NAMALWA (cell line): ENCODE data around the gene PARP2.
A peak's percentile ranks its signal among the peaks of the same experiment; 100 is the strongest.
"Not testable (repeated sequence)": the region's sequence is repeated elsewhere in the genome, so short reads cannot be mapped to it uniquely, and the experiment has no call there.

Experiments used
- DNase-seq: peaks from one replicate; pipeline ENCODE4 v3.0.0-alpha.2; 2015; ENCODE audit warnings: low spot score

Gene PARP2, protein sequence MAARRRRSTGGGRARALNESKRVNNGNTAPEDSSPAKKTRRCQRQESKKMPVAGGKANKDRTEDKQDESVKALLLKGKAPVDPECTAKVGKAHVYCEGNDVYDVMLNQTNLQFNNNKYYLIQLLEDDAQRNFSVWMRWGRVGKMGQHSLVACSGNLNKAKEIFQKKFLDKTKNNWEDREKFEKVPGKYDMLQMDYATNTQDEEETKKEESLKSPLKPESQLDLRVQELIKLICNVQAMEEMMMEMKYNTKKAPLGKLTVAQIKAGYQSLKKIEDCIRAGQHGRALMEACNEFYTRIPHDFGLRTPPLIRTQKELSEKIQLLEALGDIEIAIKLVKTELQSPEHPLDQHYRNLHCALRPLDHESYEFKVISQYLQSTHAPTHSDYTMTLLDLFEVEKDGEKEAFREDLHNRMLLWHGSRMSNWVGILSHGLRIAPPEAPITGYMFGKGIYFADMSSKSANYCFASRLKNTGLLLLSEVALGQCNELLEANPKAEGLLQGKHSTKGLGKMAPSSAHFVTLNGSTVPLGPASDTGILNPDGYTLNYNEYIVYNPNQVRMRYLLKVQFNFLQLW

DNA sequence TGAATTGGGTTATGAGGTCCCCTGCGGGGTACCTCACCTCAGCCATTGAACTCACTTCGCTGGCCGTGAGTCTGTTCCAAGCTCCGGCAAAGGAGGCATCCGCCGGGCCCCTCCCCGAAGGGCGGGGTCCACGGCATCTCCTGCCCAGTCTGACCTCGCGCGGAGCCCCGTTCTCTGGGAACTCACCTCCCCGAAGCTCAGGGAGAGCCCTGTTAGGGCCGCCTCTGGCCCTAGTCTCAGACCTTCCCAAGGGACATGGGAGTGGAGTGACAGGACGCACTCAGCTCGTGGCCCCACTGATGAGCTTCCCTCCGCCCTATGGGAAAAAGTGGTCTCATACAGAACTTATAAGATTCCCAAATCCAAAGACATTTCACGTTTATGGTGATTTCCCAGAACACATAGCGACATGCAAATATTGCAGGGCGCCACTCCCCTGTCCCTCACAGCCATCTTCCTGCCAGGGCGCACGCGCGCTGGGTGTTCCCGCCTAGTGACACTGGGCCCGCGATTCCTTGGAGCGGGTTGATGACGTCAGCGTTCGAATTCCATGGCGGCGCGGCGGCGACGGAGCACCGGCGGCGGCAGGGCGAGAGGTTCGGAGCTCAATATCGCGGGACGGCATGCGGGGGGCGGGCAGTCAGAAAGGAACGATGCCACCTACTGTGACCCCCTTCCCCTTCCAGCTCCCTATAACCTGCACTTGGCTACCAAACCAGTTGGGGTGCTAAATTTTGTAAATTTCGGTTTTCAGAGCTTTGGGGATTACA lies at the start of gene PARP2:
Gene PARP2, plus strand, starts transcription at position 544 of the 770 bp plus-strand sequence. Its CDS starts 7 bp downstream, at position 551.
- DNase-seq: peak; percentile 100

DNA sequence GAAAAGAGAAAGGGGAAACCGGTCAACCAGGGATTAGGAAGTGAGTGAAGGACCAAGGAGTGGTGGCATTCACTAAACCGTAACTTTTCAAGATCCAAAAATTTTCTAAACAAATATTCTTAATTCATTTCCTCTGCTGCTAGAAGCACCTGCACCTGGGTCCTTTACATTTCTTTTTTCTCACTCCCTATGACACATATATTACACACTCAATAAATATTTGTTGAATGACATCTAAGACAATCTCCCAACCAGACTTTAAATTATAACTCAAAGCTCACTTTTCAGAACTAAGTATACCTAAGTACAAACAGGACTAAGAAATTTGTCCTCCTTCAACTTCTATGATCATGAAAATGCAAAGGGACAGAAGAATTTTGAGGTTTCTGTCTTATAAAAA lies 48.8 kb upstream of the PARP2 start:
- no peak for DNase-seq

DNA sequence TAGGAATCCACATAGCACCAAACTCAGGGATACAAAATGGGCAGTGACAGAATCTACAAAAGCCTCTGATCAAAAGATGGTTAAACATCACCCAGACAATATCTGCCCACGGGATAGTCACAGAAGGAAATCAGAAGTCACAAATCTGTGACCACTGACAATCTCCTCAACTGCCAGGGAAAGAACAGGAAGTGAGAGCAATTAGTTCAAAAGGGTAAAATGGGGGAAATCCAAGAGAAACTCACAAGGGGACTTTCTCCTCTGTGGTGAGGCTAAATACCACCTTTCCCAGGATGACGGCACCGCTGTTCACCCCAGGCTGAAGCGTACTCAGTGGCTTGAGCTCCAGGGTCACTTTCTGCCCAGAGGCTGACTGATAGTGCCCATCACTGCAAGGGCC lies 48.4 kb upstream of the PARP2 start:
- DNase-seq: peak; percentile 15

DNA sequence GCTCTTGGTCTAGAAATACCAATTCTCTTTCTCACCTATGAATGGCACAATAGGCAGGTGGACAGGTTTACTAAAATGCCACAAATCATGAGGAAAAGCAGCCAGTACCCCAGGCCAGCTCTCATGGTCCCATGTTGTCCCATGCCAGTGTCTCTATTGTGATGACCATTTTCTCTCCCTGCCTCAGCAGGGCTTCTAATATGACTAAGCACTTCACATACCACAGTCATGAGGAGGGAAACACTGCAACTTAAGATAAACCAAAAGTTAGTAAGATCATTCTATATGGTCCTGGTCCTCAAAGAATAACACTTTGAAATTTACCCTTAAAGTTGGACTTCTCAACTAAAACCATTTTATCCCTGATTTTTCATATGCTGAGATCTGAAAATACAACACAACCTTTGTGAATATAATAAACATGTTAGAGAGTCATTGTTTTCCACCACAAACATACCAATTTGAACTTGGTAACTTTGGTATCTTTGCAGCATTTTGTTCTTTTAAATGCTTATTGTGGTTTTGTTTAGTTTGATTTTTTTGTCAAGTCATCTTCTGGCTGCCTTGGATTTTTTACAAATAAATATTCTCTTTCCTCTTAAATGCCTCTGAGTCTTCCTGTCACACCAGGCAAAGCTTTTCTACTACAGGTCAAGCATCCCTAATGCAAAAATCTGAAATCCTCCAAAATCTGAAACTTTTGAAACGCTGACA lies 41.2 kb upstream of the PARP2 start:
- DNase-seq: no peak

DNA sequence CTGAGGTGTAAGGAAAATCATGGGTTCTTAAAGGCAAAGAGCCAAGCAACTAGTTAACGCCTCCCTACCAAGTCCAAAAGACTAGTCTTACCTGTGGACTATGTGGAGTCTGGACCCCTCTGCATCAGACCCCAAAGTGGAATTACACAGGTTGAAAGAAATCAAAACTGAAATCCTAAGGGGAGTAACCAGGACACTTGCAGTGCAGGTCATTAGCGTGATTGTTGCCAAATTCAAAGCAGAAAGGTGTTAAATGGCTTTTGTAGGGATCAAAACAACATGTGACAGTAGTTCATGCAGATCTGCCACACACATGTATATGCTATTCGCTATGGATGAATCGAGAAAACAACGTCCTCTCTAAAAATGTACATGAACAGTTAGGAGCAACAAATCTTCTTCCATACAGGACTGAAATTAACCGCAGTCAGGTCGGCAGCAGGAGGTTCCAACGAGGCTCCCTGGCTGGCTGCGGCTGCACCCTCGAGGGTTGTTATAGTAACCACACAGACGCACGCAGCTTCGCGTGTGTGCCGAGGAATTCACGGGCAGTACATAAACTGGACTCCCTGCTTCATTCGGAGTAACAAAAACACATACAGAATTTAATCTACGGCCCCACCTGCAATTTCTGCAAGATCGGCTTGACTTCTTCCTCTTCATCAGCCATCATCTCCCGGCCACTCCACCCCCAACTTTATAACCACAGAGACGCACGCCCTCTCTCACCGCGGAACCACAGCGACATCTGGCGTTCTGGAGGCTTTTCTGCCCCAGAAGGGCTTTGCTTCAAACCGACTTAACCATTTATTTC lies 38.0 kb upstream of the PARP2 start, which contains the start of gene TTC5:
Gene TTC5, minus strand, starts transcription at position 687 of the 814 bp plus-strand sequence. Its CDS starts 14 bp downstream, at position 673.
- DNase-seq: peak; percentile 93

DNA sequence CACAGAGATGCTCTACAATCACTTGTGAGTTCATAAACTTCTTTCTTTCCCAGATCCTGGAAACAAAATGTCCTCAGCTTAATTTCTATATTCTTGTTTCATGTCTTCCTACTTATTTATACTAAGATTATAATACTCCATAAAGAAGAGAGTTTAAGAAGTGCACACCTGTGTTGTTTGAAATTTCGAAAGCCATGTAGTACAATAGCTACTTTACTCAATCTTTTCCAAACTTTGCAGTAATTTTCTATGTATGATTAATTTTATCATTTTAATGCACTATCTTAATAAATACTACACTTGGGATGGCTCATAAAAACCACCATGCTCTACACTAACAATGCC lies 37.4 kb upstream of the PARP2 start:
- DNase-seq: no peak

DNA sequence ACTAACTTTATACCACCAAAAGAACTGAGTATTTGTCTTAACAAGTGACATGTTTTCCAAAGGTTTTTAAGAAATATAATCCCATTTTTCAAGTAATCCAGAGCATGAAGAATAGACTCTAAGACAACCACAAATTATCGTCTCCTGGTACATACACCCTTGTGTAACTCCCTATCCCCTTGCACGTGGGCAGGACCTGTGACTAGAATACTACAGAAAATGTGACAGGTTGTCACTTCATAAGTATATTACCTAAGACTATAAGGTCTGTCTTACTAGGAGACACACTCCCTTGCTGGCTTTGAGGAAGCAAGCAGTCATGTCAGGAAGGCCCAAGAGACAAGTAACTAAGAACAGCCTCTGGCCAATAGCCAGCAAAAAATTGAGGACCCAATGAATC lies 29.4 kb upstream of the PARP2 start:
- DNase-seq: no peak

DNA sequence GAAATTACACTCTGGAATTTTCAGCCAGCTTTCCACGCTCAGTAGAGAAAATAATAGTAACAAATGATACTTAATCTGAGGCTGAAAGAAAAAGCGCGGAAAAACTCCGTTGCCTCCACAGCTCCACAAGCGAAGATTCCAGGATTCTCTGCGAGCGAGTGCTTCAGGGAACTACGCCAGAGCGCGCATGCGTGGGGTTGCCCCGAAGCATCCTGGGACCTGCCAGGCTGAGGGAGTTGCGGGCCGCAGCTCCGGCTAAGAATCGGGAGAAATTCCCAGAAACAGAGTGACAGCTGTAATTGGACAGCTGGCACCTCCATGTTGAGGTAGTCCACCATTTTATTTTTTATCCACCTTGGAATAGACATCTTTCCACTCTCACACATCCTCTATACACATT lies 25.7 kb upstream of the PARP2 start:
- no peak for DNase-seq

DNA sequence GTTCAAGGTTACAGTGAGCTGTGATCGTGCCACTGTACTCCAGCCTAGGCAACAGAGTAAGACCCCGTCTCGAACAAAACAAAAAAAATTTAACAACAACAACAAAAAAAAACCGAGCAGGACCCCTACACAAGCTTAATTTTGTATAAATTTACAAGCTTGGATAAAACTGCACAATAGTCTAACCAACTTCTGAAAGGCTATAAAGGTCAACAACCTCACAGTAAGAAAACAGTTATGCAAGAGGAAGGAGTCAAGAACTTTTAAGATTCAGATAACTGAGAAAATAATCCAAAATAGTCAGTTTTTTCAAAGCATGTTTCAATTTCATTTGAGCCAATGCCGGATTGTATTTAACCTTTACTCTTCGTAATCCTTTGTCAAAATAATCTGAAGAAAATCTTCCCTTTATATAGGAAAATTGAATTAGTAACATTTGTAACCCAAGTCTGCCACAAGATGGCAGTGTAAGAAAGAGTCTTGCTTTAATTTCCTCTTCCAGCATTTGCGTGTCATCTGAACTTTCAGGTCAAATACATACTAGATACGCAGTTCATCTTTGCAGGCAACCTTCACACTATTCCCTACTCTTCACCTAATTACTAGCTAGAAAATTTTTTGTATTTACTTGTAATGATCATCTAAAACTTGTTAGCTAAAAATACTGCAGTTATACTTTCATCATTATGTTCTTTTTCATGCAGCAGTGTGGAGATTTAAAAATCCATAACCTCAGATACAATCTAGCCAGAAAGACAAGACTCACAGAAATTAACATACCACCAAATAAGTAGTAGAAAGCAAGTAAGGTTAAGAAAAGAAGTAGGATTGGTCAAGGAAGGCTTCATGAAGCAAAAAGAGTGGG lies 16.2 kb upstream of the PARP2 start:
- peak; percentile 87 for DNase-seq

DNA sequence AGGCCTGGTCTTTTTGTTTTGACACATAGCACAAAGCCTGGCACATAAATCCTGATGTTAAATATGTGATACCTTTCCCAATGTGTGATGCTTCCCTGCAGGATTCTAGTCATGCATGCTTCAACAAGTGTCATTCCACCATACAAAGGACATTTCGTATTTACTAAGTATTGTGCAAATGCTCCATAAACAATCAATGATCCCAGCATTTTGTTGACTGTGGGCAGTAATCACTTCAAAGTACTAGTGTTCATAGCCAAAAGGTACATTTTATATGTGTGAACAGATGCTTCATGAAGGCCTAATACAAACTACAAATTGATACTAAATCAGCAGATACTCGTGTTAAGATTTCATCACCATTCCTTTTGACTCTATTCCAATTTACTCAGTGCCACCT lies 14.7 kb upstream of the PARP2 start:
- no peak for DNase-seq

DNA sequence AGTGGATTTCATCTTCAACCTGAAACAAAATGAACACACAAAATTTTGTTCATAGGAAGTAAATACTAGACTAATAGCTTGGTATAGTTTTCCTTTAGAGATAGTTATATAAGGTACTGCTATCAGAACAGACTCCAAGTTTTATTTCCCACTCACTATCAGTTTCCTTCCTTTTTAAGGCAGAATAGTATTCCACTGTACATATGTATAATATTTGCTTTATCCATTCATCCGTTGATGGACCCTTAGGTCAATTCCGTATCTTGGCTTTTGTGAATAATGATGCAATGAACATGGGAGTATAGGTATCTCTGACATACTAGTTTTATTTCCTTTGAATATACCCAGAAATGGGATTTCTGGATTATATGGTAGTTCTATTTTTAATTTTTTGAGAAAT lies 14.1 kb upstream of the PARP2 start:
- DNase-seq: no peak

DNA sequence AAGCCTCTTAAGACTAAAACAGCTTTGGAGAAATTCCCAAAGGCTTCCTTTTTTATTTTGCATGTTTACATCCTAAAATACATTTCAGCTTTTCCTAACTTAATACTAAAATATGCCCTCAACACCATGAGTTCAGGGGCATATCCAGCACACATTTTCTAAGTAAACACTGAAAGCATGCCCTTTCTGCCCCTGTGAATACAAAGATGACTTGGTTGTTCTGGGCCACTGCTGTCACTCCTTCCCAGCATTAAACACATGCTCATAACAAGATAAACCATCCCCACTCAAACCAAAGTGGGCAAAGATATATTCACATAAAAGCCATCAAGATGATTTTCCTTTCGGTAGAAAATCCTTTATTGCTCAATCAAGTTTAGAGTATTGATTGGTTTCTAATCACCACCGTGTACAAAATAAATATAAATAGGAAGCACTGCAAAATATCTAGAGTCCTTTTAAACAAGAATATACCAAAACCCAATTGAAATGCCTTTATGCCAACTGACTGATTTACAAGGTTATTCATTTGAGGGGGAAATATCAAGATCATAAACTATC lies 12.3 kb upstream of the PARP2 start:
- DNase-seq: no peak

DNA sequence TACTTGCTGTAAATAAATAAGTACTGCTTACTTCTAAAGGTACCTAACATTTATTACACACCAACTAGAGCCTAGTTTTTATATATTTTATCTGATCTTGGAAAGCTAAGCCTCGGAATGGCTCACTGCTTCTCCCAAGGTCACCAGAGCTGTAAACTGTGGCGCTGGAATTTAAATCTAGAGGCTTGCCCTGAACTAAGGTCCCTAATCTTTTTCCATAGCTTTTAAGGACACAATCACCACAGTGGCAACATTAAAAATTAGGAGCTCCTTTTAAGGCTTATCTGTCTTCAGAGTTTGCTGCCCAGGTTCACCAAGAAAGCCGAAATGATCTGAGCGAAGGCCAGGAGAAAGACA lies 11.0 kb upstream of the PARP2 start:
- DNase-seq: no peak

DNA sequence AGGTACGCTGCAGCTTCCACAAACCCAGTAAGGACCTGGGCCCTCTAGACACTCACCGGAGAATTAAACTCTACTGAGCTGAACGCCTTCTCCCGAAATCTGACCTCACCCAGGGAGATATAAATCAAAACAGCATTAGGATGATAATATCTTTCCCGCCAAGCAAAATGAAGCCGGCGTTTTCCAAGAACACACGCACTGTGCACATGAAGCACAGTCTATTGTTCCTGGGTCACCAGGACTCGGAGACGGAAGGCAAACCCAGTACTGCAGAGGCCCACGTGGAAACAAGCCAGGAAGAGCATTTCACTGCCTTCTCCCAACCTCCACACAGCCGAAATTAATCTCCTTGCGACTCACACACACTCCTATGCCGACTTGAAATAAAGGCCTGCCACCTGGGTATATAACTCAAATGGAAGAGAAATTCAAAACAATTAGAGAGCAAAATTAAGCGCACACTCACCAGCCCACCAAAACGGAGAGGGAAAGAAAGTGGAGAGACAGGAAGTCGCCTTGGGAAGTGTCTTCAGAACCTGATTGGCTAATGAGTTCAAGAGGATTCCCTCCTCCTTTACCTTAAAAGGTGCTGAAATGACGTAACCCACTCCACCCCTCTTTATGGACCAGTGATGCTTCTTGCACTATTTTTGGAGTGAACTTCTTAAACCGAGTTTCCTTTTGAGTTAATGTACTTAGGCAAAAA lies 10.5 kb upstream of the PARP2 start, which contains the start of gene CCNB1IP1:
Gene CCNB1IP1, minus strand, starts transcription at position 492 of the 706 bp plus-strand sequence. CDS start 16,756 bp downstream, outside the sequence.
- DNase-seq: peak; percentile 89

DNA sequence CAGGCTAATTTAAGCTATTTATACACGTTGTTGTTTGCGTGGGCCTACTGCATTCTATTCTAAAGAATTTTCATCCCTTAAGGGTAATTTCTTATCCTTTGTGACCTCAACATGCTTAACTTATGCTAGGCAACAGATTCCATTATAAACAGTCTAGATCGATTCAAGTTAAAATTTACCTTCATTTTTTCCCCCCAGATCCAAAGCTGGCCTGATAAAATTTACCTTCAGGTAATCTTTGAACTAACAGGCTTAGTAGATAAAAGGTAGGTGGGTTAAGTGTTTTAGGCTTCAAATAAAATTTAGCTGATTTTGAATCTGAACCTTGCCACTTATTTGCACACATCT lies 10.0 kb upstream of the PARP2 start:
- no peak for DNase-seq

DNA sequence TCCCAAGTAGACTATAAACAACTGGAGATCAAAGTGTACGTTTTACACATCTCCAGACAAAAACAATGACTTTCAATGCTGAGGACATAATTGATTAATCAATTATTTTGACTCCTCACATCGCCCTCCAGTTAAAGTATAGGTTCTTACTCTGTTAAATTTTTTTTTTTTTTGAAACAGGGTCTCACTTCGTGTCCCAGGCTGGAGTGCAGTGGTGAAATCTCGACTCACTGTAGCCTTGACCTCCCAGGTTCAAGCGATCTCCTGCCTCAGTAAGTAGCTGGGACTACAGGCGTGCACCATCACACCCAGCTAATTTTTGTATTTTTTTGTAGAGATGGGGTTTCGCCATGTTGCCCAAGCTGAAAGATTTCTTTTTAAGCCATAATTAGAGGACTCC lies 9.4 kb upstream of the PARP2 start:
- no peak for DNase-seq

DNA sequence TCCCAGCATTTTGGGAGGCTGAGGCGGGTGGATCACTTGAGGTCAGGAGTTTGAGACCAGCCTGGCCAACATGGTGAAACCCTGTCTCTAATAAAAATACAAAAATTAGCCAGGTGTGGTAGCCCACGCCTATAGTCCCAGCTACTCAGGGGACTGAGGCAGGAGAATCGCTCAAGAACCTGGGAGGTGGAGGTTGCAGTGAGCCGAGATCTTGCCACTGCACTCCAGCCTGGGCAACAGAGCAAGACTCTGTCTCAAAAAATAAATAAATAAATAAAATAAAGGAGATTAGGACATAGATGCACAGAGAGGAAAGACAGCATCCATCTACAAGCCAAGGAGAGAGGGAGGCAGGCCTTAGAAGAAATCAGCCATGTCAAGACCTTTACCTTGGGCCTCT lies 2.4 kb upstream of the PARP2 start:
- DNase-seq: not testable (repeated sequence)

DNA sequence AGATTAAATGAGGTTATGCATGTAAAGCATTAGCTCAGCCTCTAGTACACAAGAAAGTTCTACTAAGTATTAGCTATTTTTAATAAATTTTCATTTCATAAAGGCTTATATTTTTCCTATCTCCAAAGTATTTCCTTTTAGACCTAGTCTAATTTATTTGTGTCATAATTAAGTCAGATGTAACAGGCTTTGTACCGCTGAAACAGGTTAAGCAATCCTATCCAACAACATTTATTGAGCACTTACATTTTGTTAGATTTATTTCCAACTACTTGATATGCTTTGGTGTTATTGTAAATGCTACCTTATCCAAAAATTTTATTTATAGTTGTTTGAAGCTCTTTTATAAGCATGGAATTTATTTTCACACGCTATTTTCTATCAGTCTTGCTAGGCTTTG lies 1.8 kb upstream of the PARP2 start:
- no peak for DNase-seq

DNA sequence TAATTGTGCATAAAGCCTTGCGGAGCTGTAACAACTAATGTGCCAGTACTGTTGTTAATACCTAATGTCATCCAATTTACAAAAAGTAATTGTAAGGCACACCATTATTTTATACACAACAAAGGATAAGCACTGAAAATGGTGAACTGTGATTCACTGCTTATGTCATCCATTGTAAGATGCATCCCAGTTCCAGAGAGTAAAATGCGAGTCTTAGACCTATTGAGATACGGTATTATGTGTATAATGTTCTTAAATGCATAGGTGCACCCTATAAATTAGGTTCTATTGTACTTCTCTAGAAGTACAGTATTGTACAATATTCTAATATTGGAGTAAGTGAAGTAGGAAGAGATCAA lies 406 bp downstream of the PARP2 start:
- no peak for DNase-seq

DNA sequence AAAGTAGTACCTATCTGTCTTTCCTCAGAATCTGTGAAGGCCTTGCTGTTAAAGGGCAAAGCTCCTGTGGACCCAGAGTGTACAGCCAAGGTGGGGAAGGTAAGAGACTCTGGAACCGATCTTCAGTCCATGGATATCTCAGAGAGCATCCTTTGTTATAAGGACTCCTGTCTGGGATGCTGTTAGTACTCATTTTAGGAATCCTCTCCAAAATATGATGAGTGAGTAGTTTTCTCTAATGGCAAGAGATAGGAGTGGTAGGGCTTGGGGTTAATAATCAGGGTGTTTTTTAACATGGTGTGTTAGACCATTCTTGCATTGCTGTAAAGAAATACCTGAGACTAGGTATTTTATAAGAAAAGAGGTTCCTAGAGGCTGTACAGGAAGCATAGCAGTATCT lies 1.9 kb downstream of the PARP2 start:
- DNase-seq: no peak
